Measurements from ENCODE around the gene RYR3.

Gene RYR3

DNA sequence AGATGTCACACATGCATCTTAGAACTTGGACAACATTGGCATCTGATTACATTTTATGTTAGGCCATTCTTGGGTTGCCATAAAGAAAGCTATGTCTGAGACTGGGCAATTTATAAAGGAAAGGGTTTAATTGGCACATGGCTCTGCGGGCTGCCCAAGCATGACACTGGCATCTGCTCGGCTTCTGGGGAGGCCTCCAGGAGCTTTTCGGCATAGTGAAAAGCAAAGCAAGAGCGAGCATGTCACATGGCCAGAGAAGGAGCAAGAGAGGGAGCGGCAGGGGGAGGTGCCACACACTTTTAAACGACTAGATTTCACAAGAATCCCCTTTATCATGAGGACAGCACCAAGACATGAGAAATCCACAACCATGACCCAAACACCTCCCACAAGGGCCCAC, 11.3 kb downstream of the RYR3 start:
- DNase-seq = no peak

DNA sequence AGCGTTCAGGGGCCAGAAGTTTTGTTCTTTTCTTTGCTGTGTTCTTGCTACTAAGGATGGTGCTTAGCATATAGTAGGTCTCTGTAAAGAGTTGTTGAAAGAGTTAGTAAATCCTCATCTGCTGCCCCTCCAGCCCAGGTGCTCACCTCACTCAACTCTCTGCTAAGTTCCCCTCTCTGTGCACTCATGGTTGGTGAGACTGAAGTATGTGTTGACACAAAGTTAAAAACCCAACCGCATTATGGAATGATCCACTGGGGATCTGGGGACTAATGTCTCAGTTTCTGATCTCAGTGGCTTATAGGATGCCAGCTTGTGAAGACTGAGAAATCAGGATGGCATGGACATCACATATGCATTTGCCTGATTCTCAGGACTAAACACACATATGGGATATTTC, 13.8 kb downstream of the RYR3 start:
- no peak for DNase-seq

DNA sequence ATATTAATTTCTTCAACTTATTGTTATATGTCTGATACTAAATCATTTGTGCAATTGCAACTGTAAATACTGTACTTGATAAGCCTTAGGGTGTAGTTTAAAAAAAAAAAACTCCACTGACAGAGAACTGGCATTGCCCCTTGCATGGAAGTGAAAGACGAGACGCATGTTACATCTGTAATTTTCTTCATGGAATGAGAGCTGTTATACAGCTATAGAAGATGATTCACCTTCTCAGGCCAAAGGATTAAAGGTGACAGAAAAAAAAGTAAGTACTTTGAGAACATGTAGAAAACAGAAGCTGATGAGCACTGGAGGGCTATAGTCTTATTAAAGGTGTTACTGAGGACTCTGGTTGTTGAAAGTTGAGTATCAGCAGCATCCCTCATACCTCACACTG, 16.1 kb downstream of the RYR3 start:
- DNase-seq = no peak

DNA sequence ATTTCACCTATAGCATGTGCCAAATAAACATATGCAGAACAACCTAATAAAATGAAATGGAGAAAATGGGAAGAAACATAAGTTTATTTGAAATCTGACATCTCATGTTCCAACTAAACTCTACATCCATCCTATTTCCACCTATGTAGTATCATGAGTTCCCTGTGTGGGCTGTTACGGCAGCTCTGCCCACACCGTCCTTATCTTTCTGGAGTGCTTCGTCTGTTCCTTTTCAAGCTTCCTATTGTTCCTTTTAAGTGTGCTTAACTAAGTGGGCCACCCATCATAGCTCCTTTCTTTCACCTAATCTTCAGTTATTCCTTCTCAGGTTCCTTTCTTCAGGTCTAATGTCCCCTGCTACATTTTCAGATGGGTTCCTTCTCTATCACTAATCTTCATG, 17.3 kb downstream of the RYR3 start:
- DNase-seq = no peak

DNA sequence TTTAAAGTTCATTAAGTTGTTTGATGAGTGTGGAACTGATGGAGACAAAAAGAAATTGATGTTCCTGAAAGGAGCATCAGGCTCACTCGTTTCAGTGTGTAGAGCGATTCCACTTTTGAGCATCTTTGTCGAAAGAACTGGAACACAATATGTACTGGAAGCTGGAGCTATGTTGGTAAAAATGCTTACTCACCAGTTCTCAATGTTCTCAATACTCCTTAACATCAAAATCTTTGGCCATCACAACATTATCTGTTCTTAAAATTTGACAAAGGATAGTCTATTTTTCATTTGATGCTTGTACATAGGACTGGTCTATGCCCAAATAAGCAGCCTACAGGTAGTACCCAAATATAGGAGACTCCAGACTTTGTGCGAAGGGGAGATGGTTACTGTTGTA, 18.7 kb downstream of the RYR3 start:
- no peak for DNase-seq

DNA sequence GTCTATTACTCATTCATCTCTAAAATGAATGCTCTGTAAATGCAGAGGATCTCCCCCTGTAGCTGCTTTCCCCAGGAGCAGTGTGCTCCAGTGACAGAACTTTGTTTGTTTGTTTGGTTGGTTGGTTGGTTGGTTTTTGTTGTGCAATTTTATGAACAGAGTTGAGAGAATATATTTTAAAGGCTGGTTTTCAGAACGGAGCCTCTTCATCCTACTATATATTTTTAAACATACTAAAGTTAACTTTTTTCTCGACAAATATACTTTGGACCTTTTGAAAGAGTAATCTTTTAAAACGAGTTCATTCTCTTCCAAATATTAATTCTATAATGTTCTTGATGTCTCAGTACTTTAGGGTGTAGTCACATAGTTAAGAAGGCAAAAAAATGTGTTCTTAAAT, 20.2 kb downstream of the RYR3 start:
- no peak for DNase-seq

DNA sequence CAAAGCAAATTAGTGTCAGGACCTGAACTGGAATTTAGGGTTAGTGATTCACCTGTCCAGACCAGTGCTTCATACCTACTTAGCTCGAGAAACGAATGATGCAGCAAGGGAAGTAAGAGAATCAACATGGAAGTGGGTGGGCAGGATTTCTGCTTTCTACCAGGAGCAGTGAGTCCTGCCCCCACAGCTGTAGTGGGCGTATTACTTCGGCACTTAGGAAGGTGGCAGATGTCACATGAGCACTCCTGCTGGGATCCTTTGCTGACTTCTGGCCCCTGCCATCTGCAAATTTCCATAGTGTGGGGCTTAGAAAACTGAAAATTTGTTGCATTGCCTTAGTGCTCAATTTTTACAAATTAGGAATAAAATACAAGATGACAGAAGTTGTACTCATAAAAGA, 31.2 kb downstream of the RYR3 start:
- DNase-seq = no peak

DNA sequence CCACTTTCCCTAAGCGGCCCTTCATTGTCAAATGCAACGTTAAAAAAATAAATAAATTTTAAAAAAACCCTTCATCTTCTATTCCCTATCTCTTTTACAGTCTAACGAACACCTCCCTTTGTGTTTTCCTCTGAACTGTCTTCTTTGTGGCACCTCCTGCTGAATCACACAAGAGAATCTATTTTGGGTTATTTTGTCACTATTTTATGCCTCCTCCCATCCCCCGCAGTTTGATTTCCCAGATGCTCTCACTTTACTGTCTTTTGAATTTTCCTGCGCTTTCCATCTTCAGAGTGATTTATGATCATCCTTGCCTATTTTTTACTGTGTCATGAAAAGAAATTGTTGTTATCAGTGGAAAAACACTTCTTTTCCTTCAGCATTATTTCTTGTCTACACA, 32.5 kb downstream of the RYR3 start:
- no peak for DNase-seq

DNA sequence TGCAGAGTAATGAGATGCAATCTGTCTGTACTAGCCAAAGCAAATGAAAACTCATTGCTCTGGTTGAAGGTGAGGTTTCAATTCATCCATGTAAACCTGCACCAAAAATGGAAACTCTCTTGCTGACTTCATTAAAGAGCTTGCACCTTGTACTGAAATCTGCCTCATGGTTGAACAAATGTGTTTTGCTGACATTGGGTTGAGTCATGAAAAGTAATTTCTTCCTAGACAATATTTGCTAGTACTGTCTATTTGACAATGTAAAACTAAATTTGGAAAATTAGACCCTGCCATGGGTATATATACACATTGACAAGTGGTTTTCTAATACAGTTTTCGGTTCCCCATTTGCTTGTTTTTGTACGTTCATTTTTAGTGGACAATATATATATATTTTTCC, 33.3 kb downstream of the RYR3 start:
- DNase-seq = no peak

DNA sequence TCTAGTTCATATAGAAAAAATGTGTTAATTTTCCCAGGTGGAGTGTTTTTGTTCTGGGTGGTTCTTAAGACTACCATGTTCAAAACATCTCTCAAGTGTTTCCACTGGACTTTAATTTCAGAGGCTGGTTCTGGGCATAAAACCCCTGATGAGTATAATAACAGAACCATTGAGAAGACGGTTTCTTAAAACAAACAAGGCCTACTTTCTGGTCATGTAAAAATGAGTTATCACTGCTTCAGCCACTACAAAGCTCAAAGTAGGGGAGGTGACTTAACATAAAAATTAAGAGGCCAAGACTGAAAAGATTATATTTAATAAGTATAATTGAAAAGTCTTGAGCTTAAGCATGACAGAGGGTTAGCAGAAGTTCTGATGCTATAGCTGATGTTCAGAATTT, 33.8 kb downstream of the RYR3 start:
- no peak for DNase-seq

DNA sequence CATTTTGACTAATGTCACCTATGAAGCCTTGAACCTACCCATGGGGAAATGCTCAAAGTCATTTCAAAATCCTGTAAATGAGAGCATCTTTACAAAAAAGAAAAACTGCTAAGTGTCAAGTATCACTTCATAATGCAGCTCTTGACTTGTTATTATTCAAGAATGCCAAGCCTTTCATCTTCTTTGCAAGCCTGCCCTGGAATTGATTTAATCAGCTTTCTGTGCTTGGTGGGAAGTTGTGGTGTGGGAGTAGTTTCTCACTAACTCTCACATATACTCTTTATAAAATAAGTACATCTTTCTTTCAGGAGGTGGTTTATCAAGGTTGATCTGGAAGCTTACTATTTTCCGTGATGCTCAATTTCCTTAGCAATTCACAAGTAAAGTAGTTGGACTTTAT, 43.6 kb downstream of the RYR3 start:
- no peak for DNase-seq

DNA sequence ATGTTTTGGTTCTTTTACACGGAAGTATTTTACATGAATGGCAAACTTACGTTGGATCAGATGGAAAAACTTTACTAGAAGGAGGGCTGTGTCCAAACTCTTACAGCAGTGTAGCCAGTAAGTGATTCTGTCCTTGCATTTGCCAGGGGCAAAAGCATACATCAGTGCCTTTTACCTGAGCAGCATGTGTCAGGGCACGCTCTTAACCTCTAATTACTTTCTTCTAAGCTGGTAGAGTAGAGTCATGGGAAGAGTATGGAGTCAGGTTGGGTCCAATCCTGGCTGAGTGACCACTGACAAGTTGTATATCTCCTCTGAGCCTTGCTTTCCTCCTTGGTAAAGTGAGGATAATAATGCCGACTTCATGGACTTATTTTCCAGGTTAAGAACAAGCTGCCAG, 47.1 kb downstream of the RYR3 start:
- DNase-seq = no peak

DNA sequence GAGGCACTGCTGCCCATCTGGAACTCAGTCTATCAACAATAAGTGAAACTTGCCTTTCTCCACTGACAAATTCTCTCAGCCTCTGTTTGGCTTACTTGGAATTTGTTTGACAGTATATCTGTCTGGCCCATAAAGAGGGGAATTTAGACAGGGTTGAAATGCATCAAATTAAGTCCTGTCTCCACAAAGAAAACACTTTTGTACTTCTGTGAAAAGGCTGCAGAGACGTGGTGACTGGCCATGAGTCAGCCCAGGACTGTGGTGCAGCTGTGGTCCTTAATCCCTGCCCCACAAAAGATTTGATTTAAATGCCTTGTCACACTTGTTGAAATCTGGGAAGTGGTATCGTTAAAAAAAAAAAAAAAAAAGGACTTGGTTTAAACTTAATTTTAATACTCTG, 47.5 kb downstream of the RYR3 start:
- DNase-seq = no peak

DNA sequence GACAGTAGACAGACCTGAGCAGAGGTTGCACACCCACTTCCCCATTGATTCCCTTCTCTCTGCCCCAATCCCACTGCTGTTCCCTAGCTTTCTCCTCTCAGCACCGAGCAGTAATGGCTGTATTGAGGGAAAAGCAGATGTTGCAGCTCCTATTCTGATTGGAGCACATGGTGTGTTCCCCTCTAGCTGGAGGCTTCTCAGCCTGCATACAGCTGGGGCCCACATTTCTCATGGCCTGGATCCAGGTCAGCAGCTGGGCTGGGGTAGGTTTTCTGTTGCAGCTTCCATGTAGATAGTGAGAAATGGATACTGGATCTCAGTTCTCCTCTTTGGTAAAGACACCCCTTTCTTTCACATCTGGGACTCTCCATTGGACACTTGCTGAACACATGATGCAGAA, 50.1 kb downstream of the RYR3 start:
- no peak for DNase-seq

DNA sequence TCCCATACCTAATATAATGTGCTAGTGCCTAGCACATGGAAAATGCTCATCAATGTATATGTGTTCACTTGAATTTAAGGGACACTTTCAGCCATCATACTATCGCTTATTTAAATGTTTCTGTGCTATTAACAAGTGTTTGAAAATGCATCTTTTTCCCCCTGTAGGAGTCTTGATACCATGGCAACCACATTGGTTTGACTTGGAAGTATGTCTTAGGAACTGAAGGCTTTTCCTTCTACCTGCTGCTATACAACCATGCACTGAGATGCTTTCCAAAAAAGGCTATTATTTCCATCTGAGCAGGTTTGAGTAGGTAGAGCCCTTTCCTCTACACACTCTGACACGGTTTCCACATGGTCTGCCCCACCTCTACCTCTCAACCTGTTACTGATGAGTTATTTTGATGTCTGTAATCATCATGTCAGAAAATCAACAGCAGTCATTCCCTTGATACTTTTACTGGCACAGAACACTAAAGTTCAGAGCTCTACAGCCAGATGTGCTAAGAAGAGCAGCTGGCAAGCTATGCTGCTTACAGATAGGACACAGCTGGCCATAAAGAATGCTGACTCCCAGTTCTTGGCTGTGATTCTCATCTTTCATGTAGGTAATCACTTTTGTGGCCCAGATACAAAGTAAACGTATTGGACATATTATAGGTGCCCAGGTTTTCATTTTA, 59.3 kb downstream of the RYR3 start:
- DNase-seq = no peak

DNA sequence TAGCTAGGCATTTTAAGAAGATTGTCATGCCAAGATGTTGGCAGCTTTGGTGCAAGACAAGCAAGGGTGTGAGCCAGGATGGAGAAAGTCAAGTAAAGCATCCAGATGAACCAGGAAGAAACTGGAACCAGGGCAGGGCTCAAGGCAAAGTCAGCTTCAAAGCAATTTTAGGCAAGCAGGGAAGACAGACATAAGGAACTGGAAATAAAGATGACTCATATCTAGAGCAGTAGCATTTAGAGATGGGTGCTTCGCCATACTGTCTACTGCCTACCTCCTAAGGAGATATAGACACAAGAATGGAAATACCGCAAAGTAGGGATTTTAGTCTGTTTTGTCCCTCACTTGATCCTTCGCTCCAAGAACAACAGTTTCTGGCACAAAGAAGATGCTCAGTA, 59.9 kb downstream of the RYR3 start:
- DNase-seq = no peak

DNA sequence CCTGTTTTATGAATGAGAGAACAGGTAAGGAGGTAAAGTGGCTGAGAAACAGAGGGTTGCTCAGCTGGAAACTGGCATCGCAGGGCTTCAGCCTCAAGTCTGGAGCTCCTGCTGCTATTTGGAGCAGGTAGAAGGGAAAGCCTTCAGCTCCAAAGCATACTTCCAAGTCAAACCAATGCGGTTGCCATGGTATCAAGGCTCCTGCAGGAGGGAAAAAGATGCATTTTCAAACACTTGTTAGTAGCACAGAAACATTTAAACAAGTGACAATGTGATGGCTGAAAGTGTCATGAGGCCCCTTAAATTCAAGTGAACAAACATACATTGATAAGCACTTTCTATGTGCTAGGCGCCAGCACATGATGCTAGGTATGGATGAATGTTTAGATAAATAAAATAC, 60.4 kb downstream of the RYR3 start:
- DNase-seq = no peak

DNA sequence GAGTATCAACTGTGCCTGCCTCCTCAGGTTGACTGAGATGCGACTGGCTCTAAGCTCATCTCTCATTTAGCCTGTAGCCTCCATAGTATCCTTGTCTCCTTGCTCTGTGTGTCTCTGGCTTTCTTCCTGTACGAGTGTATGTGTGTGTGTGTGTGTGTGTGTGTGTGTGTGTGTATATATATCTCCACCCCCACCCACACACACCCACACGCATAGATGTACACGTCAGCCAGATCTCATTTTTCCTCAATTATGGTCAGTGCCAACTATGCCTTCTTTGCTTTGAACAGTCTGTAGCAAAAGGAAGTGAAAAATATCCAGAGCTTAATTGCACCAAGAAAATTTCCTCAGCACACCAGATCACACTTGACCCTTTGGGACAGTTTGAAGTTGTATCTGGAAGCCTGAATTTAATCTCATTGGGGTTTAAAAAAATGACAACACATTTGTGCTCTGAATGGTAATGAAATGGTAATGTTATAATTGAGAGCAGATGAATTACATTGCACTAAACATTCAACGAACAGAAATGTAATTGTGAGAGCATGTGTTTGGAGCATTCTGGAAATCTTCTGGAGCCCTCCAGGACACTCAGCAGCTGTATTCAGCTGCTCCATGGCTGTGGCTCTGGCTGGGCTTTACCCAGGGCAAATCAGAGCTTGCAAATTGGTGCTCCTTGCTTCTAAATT, 63.6 kb downstream of the RYR3 start:
- no peak for DNase-seq

DNA sequence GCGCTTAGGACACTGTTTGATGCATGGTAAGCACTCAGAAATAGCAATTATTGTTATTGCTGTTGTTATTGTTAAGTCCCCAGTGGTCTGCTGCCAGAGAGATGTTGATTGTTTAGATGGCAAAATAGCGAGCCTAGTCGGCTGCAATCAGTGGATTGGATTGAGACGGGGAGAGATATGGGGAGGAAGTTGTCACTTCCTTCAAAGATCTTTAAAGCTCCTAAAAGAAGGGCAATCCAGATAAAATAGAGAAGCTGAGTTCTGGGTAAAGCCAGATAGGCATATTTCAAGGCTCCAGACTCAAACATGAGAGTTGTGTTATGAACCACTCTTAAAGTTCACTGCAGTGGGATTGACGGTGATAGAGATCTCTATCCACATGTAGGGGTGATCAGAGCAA, 64.5 kb downstream of the RYR3 start:
- DNase-seq = no peak

DNA sequence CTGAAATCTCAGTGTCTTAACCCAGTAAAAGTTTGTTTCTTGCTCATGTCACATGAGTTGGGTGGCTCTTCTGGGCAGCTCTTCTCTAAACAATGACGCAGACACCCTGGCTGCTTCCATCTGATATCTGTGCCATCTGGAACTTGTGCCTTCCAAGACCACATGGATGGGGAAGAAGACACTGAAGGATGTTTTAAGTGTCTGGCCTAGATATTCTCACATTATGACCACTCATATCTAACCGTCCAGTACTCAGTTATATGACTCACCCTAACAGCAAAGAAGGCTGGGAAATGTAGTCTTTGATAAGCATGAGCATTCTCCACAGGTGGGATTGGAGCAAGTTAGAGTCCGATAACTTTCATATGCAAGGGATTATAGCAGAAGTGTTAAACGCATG, 66.4 kb downstream of the RYR3 start:
- DNase-seq = no peak

DNA sequence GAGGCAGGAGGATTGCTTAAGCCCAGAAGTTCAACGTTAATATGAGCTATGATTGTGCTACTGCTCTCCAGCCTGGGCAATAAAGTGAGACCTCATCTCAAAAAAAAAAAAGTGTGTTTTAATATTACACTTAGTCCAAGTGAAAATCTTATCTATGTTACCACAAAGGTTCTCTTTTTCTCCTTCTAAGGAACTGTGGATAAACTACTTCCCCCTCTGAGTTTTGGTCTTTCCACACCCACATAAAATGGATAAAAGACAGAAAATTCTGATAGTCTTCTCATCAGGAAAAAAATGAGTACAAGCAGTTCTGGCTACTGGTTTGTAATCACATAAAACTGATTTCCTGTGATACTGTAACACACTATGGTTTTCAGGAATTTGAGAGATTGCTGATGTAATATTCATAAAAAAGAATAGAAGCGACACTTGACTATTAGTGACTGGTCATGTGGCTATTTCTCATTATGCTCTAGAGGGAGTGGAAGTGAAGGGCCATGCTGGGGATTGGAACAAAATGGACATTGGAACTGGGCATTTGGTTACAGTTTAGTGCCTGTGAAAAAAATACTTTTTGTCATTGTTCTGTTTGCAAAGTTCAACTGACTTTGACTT, 68.2 kb downstream of the RYR3 start:
- DNase-seq = no peak

DNA sequence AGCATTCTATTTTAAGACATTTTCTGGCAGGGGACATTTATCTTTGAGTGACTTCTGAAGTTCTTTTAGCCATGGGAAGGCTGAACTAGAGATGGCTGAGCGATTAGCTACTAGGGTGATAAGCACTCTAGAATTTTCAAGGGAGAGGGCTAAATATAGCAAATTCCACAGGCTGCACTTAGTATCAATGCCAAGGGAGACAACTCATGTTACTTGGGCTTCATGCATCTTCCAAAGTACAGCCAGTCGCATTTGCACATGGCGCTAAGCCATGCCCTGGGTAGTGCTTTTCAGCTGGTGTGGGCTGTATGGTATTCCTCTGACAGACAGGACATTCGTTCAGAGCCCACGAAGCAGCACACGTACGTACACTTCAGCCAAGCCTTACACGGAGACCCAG, 69.6 kb downstream of the RYR3 start:
- no peak for DNase-seq

DNA sequence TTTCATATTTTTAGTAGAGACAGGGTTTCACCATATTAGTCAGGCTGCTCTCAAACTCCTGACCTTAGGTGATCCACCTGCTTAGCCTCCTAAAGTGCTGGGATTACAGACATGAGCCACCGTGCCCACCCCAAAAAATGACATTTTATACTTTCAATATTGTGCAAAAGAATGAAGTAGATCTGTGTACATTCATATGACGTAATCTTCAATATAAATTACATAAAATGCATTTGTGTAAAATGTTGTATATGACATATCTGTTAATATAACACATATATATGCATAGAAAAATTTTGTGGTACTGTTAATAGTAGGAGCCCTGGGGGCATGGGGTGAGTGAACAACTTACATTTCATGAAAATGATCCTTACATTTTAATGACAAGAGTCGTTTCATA, 71.7 kb downstream of the RYR3 start:
- no peak for DNase-seq

DNA sequence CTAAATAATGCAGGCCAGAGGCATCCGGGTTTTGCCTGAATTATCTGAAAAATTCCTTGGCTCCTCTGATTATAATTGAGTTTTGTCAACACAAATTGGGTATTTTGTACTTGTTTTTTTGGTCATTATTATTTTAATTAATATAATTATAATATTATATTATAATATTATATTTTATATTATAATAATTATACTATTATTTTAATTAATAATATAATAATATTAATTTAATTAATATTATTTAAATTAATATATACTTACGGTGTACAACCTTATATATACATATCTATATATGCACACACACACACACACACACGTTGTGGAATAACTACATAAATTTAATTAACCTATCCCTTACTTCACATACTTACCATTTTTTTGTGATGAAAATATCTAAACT, 73.5 kb downstream of the RYR3 start:
- no peak for DNase-seq

DNA sequence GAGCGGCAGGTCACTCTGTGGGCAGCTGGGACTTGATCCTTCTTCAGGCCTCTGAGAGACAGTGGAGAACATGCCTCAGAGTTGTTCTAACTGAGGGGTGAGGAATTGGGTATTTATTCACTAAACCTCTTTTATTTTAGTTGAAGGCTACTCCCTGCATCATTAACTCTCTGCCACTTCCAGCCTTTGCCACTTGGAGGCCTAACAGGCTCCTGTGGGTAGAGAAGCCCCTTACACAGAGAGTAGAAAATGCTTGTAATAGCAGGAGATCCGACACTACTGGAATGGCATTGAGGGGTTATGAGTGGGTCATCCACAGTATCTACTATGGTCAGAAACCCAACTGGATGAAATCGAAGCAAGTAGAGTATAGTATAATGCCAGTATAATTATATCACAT, 81.7 kb downstream of the RYR3 start:
- no peak for DNase-seq
